ENCODE results near the gene PDZD8.

Gene PDZD8

GRCh38 chr10:117255835-117256460 is 119.3 kb downstream of the PDZD8 start:
- no peak for TF ChIP-seq ZNF274 (IDR thresholded peaks at IDR 0.05; ENCODE audit: low read depth, low read length)
- no peak overlapping the region for H3K4me3 ChIP-seq (ENCODE audit: low read length)

GRCh38 chr10:117254774-117255735 is 120.2 kb downstream of the PDZD8 start:
- no peak overlapping the region for H3K4me3 ChIP-seq (ENCODE audit: low read length)
- TF ChIP-seq ZNF274 (IDR thresholded peaks at IDR 0.05; ENCODE audit: low read depth, low read length), result no peak

GRCh38 chr10:117254338-117254737 is 120.9 kb downstream of the PDZD8 start:
- no peak for TF ChIP-seq ZNF274 (IDR thresholded peaks at IDR 0.05; ENCODE audit: low read depth, low read length)

GRCh38 chr10:117253908-117254307 is 121.3 kb downstream of the PDZD8 start:
- no peak for TF ChIP-seq ZNF274 (IDR thresholded peaks at IDR 0.05; ENCODE audit: low read depth, low read length)
- H3K4me3 ChIP-seq (ENCODE audit: low read length), result no peak overlapping the region

More at GRCh38 chr10:117254338-117254737, 120.9 kb downstream of the PDZD8 start:
- H3K4me3 ChIP-seq (ENCODE audit: low read length), result no peak overlapping the region

- TF ChIP-seq ZNF274 (IDR thresholded peaks at IDR 0.05; ENCODE audit: low read depth, low read length), result no peak
These were observed 124.8 kb downstream of the PDZD8 start for GRCh38 chr10:117250411-117250810.

GRCh38 chr10:117249493-117250093 is 125.6 kb downstream of the PDZD8 start:
- TF ChIP-seq ZNF274 (IDR thresholded peaks at IDR 0.05; ENCODE audit: low read depth, low read length), result no peak
- no peak overlapping the region for H3K4me3 ChIP-seq (ENCODE audit: low read length)

More at GRCh38 chr10:117250411-117250810, 124.8 kb downstream of the PDZD8 start:
- no peak overlapping the region for H3K4me3 ChIP-seq (ENCODE audit: low read length)

- H3K4me3 ChIP-seq (ENCODE audit: low read length), result no peak overlapping the region
- TF ChIP-seq ZNF274 (IDR thresholded peaks at IDR 0.05; ENCODE audit: low read depth, low read length), result no peak
These were observed 126.3 kb downstream of the PDZD8 start for GRCh38 chr10:117248750-117249465.

- no peak overlapping the region for H3K4me3 ChIP-seq (ENCODE audit: low read length)
- no peak for TF ChIP-seq ZNF274 (IDR thresholded peaks at IDR 0.05; ENCODE audit: low read depth, low read length)
These were observed 128.1 kb downstream of the PDZD8 start for GRCh38 chr10:117246997-117247671.

- no peak overlapping the region for H3K4me3 ChIP-seq (ENCODE audit: low read length)
- TF ChIP-seq ZNF274 (IDR thresholded peaks at IDR 0.05; ENCODE audit: low read depth, low read length), result no peak
These were observed 132.8 kb downstream of the PDZD8 start for GRCh38 chr10:117242463-117242832.

GRCh38 chr10:117241541-117242462 is 133.4 kb downstream of the PDZD8 start:
- no peak overlapping the region for H3K4me3 ChIP-seq (ENCODE audit: low read length)
- no peak for TF ChIP-seq ZNF274 (IDR thresholded peaks at IDR 0.05; ENCODE audit: low read depth, low read length)

GRCh38 chr10:117240621-117241529 is 134.4 kb downstream of the PDZD8 start, which contains the start of gene SLC18A2:
TSS of gene SLC18A2 (plus strand) at chr10:117241114. CDS start at chr10:117241694, 580 bp downstream.
- H3K4me3 ChIP-seq (ENCODE audit: low read length), result no peak within 1 kb of the TSS

More at GRCh38 chr10:117240621-117241529, 134.4 kb downstream of the PDZD8 start, which contains the start of gene SLC18A2:
- no peak for TF ChIP-seq ZNF274 (IDR thresholded peaks at IDR 0.05; ENCODE audit: low read depth, low read length)
